Measurements from ENCODE around the gene KLRK1.

Gene KLRK1

GRCh38 chr12:10366875-10367274 is 23.0 kb downstream of the KLRK1 start:
- H3K36me3 ChIP-seq (ENCODE audit: control insufficient read depth, insufficient read depth, low read length) = no peaks in the 10 kb centered on the region
- H3K4me3 ChIP-seq (replicated peaks; ENCODE audit: low read depth, low read length) = no peak overlapping the region
- no peaks in the 10 kb centered on the region for H3K27me3 ChIP-seq (replicated peaks; ENCODE audit: control insufficient read depth, insufficient read depth, low read length)
- no peak for DNase-seq (ENCODE audit: extremely low read depth, insufficient read length)
- TF ChIP-seq CTCF (IDR thresholded peaks at IDR 0.05; ENCODE audit: insufficient read depth, low read length, poor library complexity, severe bottlenecking) = peak; percentile 8

- no peak for DNase-seq (ENCODE audit: extremely low read depth, insufficient read length)
Observed at GRCh38 chr12:10365696-10366405, 24.0 kb downstream of the KLRK1 start.

GRCh38 chr12:10364815-10365622 is 24.8 kb downstream of the KLRK1 start:
- peak; percentile 31 for DNase-seq (ENCODE audit: extremely low read depth, insufficient read length)
- H3K36me3 ChIP-seq (ENCODE audit: control insufficient read depth, insufficient read depth, low read length) = no peaks in the 10 kb centered on the region
- peak overlapping the region; percentile 46 for H3K4me3 ChIP-seq (replicated peaks; ENCODE audit: low read depth, low read length)
- TF ChIP-seq CTCF (IDR thresholded peaks at IDR 0.05; ENCODE audit: insufficient read depth, low read length, poor library complexity, severe bottlenecking) = no peak
- H3K27me3 ChIP-seq (replicated peaks; ENCODE audit: control insufficient read depth, insufficient read depth, low read length) = no peaks in the 10 kb centered on the region

More at GRCh38 chr12:10365696-10366405, 24.0 kb downstream of the KLRK1 start:
- Histone ChIP-seq H3K27me3 (replicated peaks; ENCODE audit: control insufficient read depth, insufficient read depth, low read length) (no peaks in the 10 kb centered on the region), H3K36me3 (ENCODE audit: control insufficient read depth, insufficient read depth, low read length) (no peaks in the 10 kb centered on the region), H3K4me3 (replicated peaks; ENCODE audit: low read depth, low read length) (no peak overlapping the region)
- TF ChIP-seq CTCF (IDR thresholded peaks at IDR 0.05; ENCODE audit: insufficient read depth, low read length, poor library complexity, severe bottlenecking) = no peak

GRCh38 chr12:10363914-10364814 is 25.7 kb downstream of the KLRK1 start:
- peak; percentile 65 for DNase-seq (ENCODE audit: extremely low read depth, insufficient read length)
- Histone ChIP-seq H3K27me3 (replicated peaks; ENCODE audit: control insufficient read depth, insufficient read depth, low read length) (no peaks in the 10 kb centered on the region), H3K36me3 (ENCODE audit: control insufficient read depth, insufficient read depth, low read length) (no peaks in the 10 kb centered on the region), H3K4me3 (replicated peaks; ENCODE audit: low read depth, low read length) (peak overlapping the region; percentile 46)
- no peak for TF ChIP-seq CTCF (IDR thresholded peaks at IDR 0.05; ENCODE audit: insufficient read depth, low read length, poor library complexity, severe bottlenecking)

GRCh38 chr12:10363658-10363913 is 26.3 kb downstream of the KLRK1 start:
- H3K27me3 ChIP-seq (replicated peaks; ENCODE audit: control insufficient read depth, insufficient read depth, low read length) = no peaks in the 10 kb centered on the region
- TF ChIP-seq CTCF (IDR thresholded peaks at IDR 0.05; ENCODE audit: insufficient read depth, low read length, poor library complexity, severe bottlenecking) = no peak
- no peak for DNase-seq (ENCODE audit: extremely low read depth, insufficient read length)
- H3K36me3 ChIP-seq (ENCODE audit: control insufficient read depth, insufficient read depth, low read length) = no peaks in the 10 kb centered on the region
- H3K4me3 ChIP-seq (replicated peaks; ENCODE audit: low read depth, low read length) = no peak overlapping the region
